ENCODE measurements around the gene AP2A2.

GRCh38 chr11:1060410-1060809 lies 134.7 kb downstream of the AP2A2 start:
- TF ChIP-seq, protein P1, sequence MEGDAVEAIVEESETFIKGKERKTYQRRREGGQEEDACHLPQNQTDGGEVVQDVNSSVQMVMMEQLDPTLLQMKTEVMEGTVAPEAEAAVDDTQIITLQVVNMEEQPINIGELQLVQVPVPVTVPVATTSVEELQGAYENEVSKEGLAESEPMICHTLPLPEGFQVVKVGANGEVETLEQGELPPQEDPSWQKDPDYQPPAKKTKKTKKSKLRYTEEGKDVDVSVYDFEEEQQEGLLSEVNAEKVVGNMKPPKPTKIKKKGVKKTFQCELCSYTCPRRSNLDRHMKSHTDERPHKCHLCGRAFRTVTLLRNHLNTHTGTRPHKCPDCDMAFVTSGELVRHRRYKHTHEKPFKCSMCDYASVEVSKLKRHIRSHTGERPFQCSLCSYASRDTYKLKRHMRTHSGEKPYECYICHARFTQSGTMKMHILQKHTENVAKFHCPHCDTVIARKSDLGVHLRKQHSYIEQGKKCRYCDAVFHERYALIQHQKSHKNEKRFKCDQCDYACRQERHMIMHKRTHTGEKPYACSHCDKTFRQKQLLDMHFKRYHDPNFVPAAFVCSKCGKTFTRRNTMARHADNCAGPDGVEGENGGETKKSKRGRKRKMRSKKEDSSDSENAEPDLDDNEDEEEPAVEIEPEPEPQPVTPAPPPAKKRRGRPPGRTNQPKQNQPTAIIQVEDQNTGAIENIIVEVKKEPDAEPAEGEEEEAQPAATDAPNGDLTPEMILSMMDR (conservative IDR thresholded peaks at IDR 0.05; ENCODE audit: low read depth, low read length), result no peak
- TF ChIP-seq EZH2 (IDR thresholded peaks at IDR 0.05; ENCODE audit: low read length, unreplicated experiment), result no peak
- TF ChIP-seq EZH2phosphoT487 (IDR thresholded peaks at IDR 0.05; ENCODE audit: borderline replicate concordance, low read length), result no peak

Data from PC-3 (cell line).